Measurements from ENCODE around the gene ZNF516. TPM values are rescaled to one million over a fixed set of nuclear protein-coding genes. Genes with fewer than 3 reads are reported as not detected.

Gene ZNF516
- total and polyA plus RNA-seq, 2 experiments from 2014 or later, result 17.0 to 78.6 TPM

DNA sequence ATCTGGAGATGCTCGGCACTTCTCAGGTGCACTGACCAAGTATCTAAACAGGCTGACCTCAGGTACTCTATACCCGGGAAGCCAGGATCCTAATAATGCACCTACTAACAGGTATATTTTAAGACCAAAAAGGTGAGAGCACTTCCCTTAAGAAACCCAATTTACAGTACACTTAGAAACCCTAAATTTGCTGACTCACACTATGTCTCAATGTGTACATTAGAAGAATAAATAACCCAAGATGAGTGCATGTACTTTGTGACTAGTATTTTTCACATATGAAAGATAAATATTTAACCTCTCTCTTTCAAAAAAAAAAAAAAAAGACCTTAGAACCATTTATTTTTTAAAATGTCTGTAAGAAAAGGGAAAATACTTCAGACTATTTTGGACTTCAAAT is 118.8 kb downstream of the ZNF516 start:
- TF ChIP-seq, protein P1, sequence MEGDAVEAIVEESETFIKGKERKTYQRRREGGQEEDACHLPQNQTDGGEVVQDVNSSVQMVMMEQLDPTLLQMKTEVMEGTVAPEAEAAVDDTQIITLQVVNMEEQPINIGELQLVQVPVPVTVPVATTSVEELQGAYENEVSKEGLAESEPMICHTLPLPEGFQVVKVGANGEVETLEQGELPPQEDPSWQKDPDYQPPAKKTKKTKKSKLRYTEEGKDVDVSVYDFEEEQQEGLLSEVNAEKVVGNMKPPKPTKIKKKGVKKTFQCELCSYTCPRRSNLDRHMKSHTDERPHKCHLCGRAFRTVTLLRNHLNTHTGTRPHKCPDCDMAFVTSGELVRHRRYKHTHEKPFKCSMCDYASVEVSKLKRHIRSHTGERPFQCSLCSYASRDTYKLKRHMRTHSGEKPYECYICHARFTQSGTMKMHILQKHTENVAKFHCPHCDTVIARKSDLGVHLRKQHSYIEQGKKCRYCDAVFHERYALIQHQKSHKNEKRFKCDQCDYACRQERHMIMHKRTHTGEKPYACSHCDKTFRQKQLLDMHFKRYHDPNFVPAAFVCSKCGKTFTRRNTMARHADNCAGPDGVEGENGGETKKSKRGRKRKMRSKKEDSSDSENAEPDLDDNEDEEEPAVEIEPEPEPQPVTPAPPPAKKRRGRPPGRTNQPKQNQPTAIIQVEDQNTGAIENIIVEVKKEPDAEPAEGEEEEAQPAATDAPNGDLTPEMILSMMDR (IDR thresholded peaks at IDR 0.05; ENCODE audit: low read depth, low read length), result no peak
- no peaks in the 10 kb centered on the region for H3K27me3 ChIP-seq

DNA sequence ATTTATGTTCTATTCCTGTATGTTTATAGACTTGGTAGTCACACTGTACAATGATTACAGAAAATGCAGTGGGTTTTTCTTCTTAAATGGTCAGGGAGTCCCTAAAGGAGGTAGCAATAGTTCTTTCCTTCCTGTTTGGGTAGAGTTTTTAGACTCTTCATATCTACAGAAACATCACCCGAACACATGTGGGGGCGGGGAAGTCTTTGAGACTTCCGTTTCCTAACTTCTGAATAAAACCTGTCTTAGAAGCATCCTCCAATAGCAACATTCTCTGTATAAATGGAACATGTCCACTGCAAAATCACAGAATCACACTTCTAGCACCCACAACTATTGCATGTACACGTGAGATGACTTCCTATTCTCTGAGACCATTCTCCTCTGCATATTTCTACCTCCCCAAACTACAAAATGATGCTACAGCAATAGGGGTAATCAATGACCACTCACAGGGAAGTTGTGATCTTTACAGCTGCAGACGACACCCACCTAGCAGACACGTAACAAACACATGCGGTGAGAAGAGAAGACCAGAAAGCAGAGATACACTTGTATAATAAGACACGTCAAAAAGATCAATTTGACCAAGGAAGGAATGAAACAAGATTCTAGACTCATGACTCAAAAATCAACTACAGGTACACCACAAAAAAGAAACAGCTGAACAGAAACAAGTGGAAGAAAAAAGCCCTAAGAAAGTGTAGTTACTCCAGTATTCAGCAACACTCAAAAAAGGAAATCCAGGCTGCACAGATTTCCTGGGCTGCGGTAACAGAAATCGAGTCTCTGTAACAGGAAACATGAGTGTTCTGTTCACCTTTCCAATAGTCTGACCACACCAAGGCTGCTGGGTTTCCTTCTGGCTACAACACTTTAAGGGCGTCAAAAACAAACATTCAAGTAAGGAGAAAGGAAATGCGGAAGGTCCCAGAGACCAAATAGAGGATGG is 120.4 kb downstream of the ZNF516 start:
- no peaks in the 10 kb centered on the region for H3K27me3 ChIP-seq
- TF ChIP-seq, protein P1 (IDR thresholded peaks at IDR 0.05; ENCODE audit: low read depth, low read length), result no peak
- H3K9me3 ChIP-seq (ENCODE audit: low read depth), result no peaks in the 10 kb centered on the region

More for the DNA sequence above, 118.8 kb downstream of the ZNF516 start:
- H3K4me3 ChIP-seq, result no peak overlapping the region
- no peak overlapping the region for H3K27ac ChIP-seq
- H3K4me1 ChIP-seq (ENCODE audit: low read depth), result no peaks in the 10 kb centered on the region
- no peaks in the 10 kb centered on the region for H3K9me3 ChIP-seq (ENCODE audit: low read depth)
- peaks cover 15% of the 10 kb centered on the region for H3K36me3 ChIP-seq
- DNase-seq (ENCODE audit: low read depth in 1 of 2, low spot score in 1 of 2), result no peak

GRCh38 chr18:76373297-76373696 is 121.7 kb downstream of the ZNF516 start:
- Histone ChIP-seq H3K4me3 (no peak overlapping the region), H3K4me1 (ENCODE audit: low read depth) (no peaks in the 10 kb centered on the region), H3K27me3 (no peaks in the 10 kb centered on the region), H3K27ac (no peak overlapping the region), H3K36me3 (peaks cover 14% of the 10 kb centered on the region), H3K9me3 (ENCODE audit: low read depth) (no peaks in the 10 kb centered on the region)
- DNase-seq (ENCODE audit: low read depth in 1 of 2, low spot score in 1 of 2), result no peak
- TF ChIP-seq, protein P1 (IDR thresholded peaks at IDR 0.05; ENCODE audit: low read depth, low read length), result no peak

More for the DNA sequence above, 120.4 kb downstream of the ZNF516 start:
- Histone ChIP-seq H3K27ac (no peak overlapping the region), H3K4me3 (no peak overlapping the region), H3K36me3 (peaks cover 16% of the 10 kb centered on the region), H3K4me1 (ENCODE audit: low read depth) (no peaks in the 10 kb centered on the region)
- no peak for DNase-seq (ENCODE audit: low read depth in 1 of 2, low spot score in 1 of 2)

DNA sequence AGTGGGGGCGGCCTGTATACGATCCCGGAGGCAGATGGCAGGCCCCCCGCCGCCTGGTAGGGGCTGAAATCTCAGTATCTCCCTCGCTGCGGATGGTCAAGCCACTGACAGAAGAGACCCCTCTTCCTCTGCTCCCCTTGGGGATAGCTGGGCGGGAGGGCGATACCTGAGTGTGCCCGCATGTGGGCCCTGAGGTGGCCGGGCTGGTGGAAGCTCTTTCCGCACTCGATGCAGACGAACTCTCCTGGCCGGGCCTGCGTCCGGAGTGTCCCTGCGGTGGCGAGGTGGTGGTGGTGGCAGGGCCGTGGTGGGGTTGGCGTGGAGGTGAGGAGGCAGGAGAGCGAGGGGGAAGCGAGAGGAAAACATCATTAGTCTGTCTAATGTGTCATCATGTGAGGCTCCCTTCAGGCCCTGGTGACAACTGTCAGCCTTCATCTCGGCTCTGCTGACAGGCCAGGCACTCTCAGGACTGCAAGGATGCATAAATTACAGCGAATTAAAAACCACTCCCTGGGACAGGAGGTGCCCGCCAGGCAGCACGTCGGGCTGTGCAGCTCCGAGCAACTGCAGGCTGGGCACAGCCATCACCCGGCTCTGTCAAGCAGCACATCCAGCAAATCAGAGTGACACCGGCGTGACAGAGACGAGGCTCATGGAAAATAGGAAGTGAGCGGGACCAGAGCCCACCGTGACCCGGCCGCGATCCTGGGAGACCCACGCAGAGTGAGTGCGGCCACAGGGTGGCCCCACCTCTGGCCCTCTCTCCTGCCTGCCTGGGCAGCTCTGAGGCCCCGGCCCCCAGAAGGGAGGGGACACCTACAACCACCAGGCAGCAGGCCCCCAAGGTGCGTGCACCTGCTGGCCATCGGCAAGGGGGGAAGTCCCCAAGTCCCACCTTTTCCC is 123.5 kb downstream of the ZNF516 start:
- H3K9me3 ChIP-seq (ENCODE audit: low read depth), result no peaks in the 10 kb centered on the region
- H3K4me3 ChIP-seq, result no peak overlapping the region
- H3K4me1 ChIP-seq (ENCODE audit: low read depth), result no peaks in the 10 kb centered on the region
- H3K36me3 ChIP-seq, result peaks cover 12% of the 10 kb centered on the region
- DNase-seq (ENCODE audit: low read depth in 1 of 2, low spot score in 1 of 2), result no peak
- no peak overlapping the region for H3K27ac ChIP-seq
- no peaks in the 10 kb centered on the region for H3K27me3 ChIP-seq
- TF ChIP-seq, protein P1 (IDR thresholded peaks at IDR 0.05; ENCODE audit: low read depth, low read length), result no peak

- Histone ChIP-seq H3K27me3 (no peaks in the 10 kb centered on the region), H3K27ac (no peak overlapping the region), H3K36me3 (peaks cover 12% of the 10 kb centered on the region), H3K4me1 (ENCODE audit: low read depth) (no peaks in the 10 kb centered on the region), H3K4me3 (no peak overlapping the region), H3K9me3 (ENCODE audit: low read depth) (no peaks in the 10 kb centered on the region)
- TF ChIP-seq, protein P1 (IDR thresholded peaks at IDR 0.05; ENCODE audit: low read depth, low read length), result no peak
- DNase-seq (ENCODE audit: low read depth in 1 of 2, low spot score in 1 of 2), result no peak
Measured at GRCh38 chr18:76370686-76371085, 124.4 kb downstream of the ZNF516 start.
